Measurements from ENCODE around the gene LOC128125822.
"Not testable (repeated sequence)": the region's sequence is repeated elsewhere in the genome, so short reads cannot be mapped to it uniquely, and the experiment has no call there.

- not testable (repeated sequence) for TF ChIP-seq POLR2A, POLR2AphosphoS5 (IDR thresholded peaks at IDR 0.05)
Measured at GRCh38 chr6:63522911-63523287, 49.4 kb upstream of the LOC128125822 start.
